K562 (cell line): ENCODE results near the gene CRYBG3. TPM values are rescaled to one million over a fixed set of nuclear protein-coding genes. Genes with fewer than 3 reads are reported as not detected.

Experiments
- ATAC-seq: fragments of 200-7000 bp; cut with Tn5 transposase; 3 replicates; pipeline ENCODE4 v1.9.1; 2020; ENCODE audit warnings: moderate library complexity
- BruUV-seq: library from RNA; stranded (reverse); fragments of 400-500 nt; replicated peaks from 2 replicates; lab custom pipeline; 2021; lab: Mats Ljungman, UMichigan
- CTCF ChIA-PET: fragments of 300-600 bp; formaldehyde crosslinking; extraction: SDS; loops from one replicate; lab custom pipeline; 2021; ENCODE audit warnings: low intra/inter-chr PET ratio; lab: Yijun Ruan, JAX
- POLR2A ChIA-PET: fragments of 300-600, 350-650 bp; sonication (Branson Sonifier 250); formaldehyde crosslinking; extraction: SDS; loops from one replicate; lab custom pipeline; 2021; ENCODE audit warnings: antibody characterized with exemption, inconsistent platforms; lab: Yijun Ruan, JAX
- DNase-seq, 4 experiments: peaks; one replicate each; pipeline versions ENCODE4 v3.0.0 to v3.0.0-alpha.2; 2011 to 2018; ENCODE audit warnings: low spot score in 3 of 4, mixed read lengths in 3 of 4; ENCODE audit errors: extremely low read depth in 1 of 4
- FAIRE-seq: peaks from 2 replicates; lab custom pipeline; 2011; peaks lifted over from hg19 to GRCh38; lab: Jason Lieb, UNC
- H2AFZ ChIP-seq: 2 replicates; pipeline ENCODE4 v1.6.0; 2011; ENCODE audit warnings: low read depth, low read length, control low read depth, inconsistent platforms
- H3K27ac ChIP-seq: fragments of 200-600 bp; 3 replicates; pipeline ENCODE4 v1.8.0; 2011; ENCODE audit warnings: low read depth, mild to moderate bottlenecking, control low read depth, inconsistent platforms, low read length, moderate library complexity, mixed read lengths; ENCODE audit errors: extremely low read depth
- H3K27me3 ChIP-seq, 2 experiments: fragments of 300-600 bp in 1 of 2; 2 replicates in 1 of 2; 3 replicates in 1 of 2; pipeline versions ENCODE4 v1.6.0 to v1.8.0; 2011; ENCODE audit warnings: inconsistent platforms in 2 of 2, low read length in 2 of 2, mild to moderate bottlenecking in 1 of 2, mixed read lengths in 1 of 2, moderate library complexity in 1 of 2; ENCODE audit not compliant: control insufficient read depth in 2 of 2, insufficient read depth in 2 of 2
- H3K36me3 ChIP-seq: fragments of 300-600 bp; 3 replicates; pipeline ENCODE4 v1.8.0; 2011; ENCODE audit warnings: mild to moderate bottlenecking, low read length, inconsistent platforms; ENCODE audit not compliant: control insufficient read depth, insufficient read depth
- H3K4me1 ChIP-seq, 2 experiments: fragments of 200-600 bp in 1 of 2; replicated peaks in 1 of 2; 2 replicates in 1 of 2; 3 replicates in 1 of 2; pipeline versions ENCODE4 v1.5.1 to v1.8.0; 2011; ENCODE audit warnings: inconsistent platforms in 2 of 2, low read length in 2 of 2, mild to moderate bottlenecking in 1 of 2, mixed read lengths in 1 of 2, moderate library complexity in 1 of 2; ENCODE audit not compliant: control insufficient read depth in 2 of 2, insufficient read depth in 2 of 2
- H3K4me2 ChIP-seq: 2 replicates; pipeline ENCODE4 v1.6.1; 2011; ENCODE audit warnings: low read length, control low read depth, inconsistent platforms, mixed read lengths; ENCODE audit not compliant: insufficient read depth
- H3K4me3 ChIP-seq: fragments of 200-600 bp; sonication (generic), shearing (Covaris generic); 2 replicates; pipeline ENCODE4 v1.5.1; 2016; ENCODE audit warnings: control low read depth, inconsistent platforms
- H3K79me2 ChIP-seq: fragments of 200-600 bp; 3 replicates; pipeline ENCODE4 v1.8.0; 2011; ENCODE audit warnings: low read length, inconsistent platforms; ENCODE audit not compliant: control insufficient read depth, insufficient read depth
- H3K9ac ChIP-seq, 2 experiments: 2 replicates each; pipeline versions ENCODE4 v1.6.0 to v1.6.1; 2011; ENCODE audit warnings: low read depth in 2 of 2, low read length in 2 of 2, control low read depth in 1 of 2, inconsistent platforms in 1 of 2, mild to moderate bottlenecking in 1 of 2, mixed read lengths in 1 of 2; ENCODE audit not compliant: insufficient read depth in 1 of 2
- H3K9me1 ChIP-seq: one replicate; pipeline ENCODE4 v1.6.0; 2011; ENCODE audit warnings: inconsistent platforms, mild to moderate bottlenecking, low read length, moderate library complexity; ENCODE audit not compliant: control insufficient read depth, insufficient read depth
- H3K9me3 ChIP-seq: replicated peaks from 2 replicates; pipeline ENCODE4 v1.5.1; 2011; ENCODE audit warnings: low read depth, low read length, inconsistent platforms; ENCODE audit not compliant: control insufficient read depth, insufficient read depth
- H4K20me1 ChIP-seq: replicated peaks from 2 replicates; pipeline ENCODE4 v1.6.1; 2011; ENCODE audit warnings: low read length, inconsistent platforms, mixed read lengths; ENCODE audit not compliant: control insufficient read depth, insufficient read depth
- RUNX1 ChIP-seq: sonication (generic); IDR thresholded peaks from 2 replicates; pipeline ENCODE4 v1.6.1; 2016; ENCODE audit warnings: antibody characterized with exemption, low read depth
- ZNF41 ChIP-seq: fragments of 250-450 bp; sonication (Bioruptor Pico); conservative IDR thresholded peaks from 2 replicates; pipeline ENCODE4 v1.4.0; 2020; ENCODE audit warnings: mild to moderate bottlenecking
- WGBS: fragments of 100-300 bp; shearing (Covaris generic); methylation state at CpG from one replicate; pipeline ENCODE4 v1.1.6; 2016; ENCODE audit warnings: low coverage, mixed read lengths; ENCODE audit not compliant: insufficient coverage; ENCODE audit errors: missing lambda C conversion rate; 5-methylcytosine and 5-hydroxymethylcytosine counted together
- in situ Hi-C: fragments of 300-500 bp; cut with MboI; formaldehyde crosslinking; loops from 4 replicates; pipeline ENCODE4 v1.15.0; 2018; ENCODE audit warnings: inconsistent platforms, mixed read lengths
- intact Hi-C: fragments of 100-400 bp; cut with micrococcal nuclease; formaldehyde crosslinking; loops from 2 replicates; pipeline ENCODE4 v1.14.2; 2022
- polyA plus RNA-seq, 8 experiments: library from polyadenylated mRNA; depleted of rRNA in 4 of 8; stranded (reverse) in 5 of 8; unstranded in 3 of 8; fragments of >200 nt; fragmentation: Nextera tagmentation in 2 of 8; fragmentation: Illumina TruSeq in 1 of 8; extraction: Ambion mirVana in 2 of 8; extraction: Trizol in 1 of 8; gene quantifications; 2 replicates each; pipeline versions ENCODE4 v1.2.1 to v1.2.3, GENCODE V29; 2011 to 2014; ENCODE audit warnings: inconsistent platforms in 1 of 8, missing spikeins in 1 of 8
- total RNA-seq, 7 experiments: library from RNA; depleted of rRNA in 6 of 7; stranded (reverse); fragments of >200 nt in 6 of 7; fragmentation: Illumina TruSeq in 2 of 7; extraction: Trizol in 2 of 7; gene quantifications; 2 replicates each; pipeline versions ENCODE4 v1.2.1 to v1.2.3, GENCODE V29; 2011 to 2021; ENCODE audit warnings: low replicate concordance in 1 of 7

The CRYBG3 gene
- total and polyA plus RNA-seq, 9 of the 15 experiments (the other 6 are each of a cell fraction or from before 2014, with no cell fraction given) = 0.08 to 0.72 (median 0.18) TPM

DNA sequence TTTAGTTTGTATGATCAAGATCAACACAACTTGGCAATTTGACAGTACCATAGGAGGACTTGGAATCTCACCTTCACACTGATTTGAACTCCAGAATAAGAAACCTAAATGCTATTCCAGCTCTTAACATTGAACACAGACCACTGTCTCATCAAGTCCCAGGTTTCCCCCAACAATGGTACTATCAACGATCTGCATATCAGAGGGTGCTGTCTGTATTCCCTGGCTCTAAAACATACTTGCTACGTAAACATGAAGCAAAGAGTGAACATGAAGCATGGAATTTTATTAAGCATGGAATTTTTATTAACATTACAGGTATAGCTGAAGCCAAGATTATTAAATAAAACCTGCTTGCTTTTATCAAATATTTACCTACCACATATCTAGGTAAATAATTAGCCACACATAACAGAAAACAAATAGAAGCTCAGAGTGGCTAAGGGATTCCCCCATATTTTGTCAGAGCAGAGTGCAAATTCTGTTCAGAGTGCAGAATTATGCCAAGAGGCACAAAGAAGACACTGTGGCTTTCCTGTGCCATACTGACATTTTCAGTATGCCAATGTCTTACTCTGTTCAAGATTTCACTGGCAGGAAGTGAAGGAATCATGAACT lies 172.6 kb downstream of the CRYBG3 start:
- Histone ChIP-seq H3K9me1 (no peaks in the 10 kb centered on the region), H3K36me3 (no peaks in the 10 kb centered on the region), H3K4me2 (no peak overlapping the region), H4K20me1 (no peaks in the 10 kb centered on the region), H3K27ac (no peak overlapping the region), H3K4me3 (no peak overlapping the region), H3K27me3 (no peaks in the 10 kb centered on the region), H3K4me1 (no peaks in the 10 kb centered on the region), H2AFZ (no peak overlapping the region), H3K9me3 (no peaks in the 10 kb centered on the region), H3K79me2 (no peaks in the 10 kb centered on the region), H3K9ac (no peak overlapping the region)
- no TSS peak for BruUV-seq
- FAIRE-seq (no peak), ATAC-seq (no peak), DNase-seq (no peak)
- intact Hi-C loops (no loop called here), in situ Hi-C loops (no loop called here)
- 9% methylated on average over 2 of the region's 2 CpGs for WGBS
- POLR2A ChIA-PET = interaction anchor here (0.5 kb wide), 1 partner anchor 126 kb away, joined by 3 read pairs; no protein-coding TSS in a partner anchor
- TF ChIP-seq ZNF41 (CRISPR knock-in tag) (no peak), RUNX1 (no peak)
- CTCF ChIA-PET = no interaction called here

Other genes starting within 250 kb of the CRYBG3 start
- gene ARL6, start 57.3 kb upstream of the CRYBG3 start, total RNA-seq (2014; rRNA removed) = 0.69 and 0.91 TPM in 2 replicates
- gene ARL6, start 57.3 kb upstream of the CRYBG3 start, total RNA-seq (2014; rRNA removed; fragmentation: Illumina TruSeq; extraction: Trizol) = 1.9 and 2.5 TPM in 2 replicates
- 1.2 and 2.6 TPM in 2 replicates for gene ARL6, start 57.3 kb upstream of the CRYBG3 start, total RNA-seq (2015; rRNA removed; fragmentation: Illumina TruSeq; extraction: Trizol)
- 0.98 and 1.6 TPM in 2 replicates for gene ARL6, start 57.3 kb upstream of the CRYBG3 start, total RNA-seq (2021)
- gene ARL6, start 57.3 kb upstream of the CRYBG3 start, polyA plus RNA-seq (2011; rRNA removed) = 0.96 and 2.3 TPM in 2 replicates
- gene ARL6, start 57.3 kb upstream of the CRYBG3 start, polyA plus RNA-seq (2014; fragmentation: Illumina TruSeq; extraction: Trizol) = 1.4 and 1.7 TPM in 2 replicates
- 1 to 10 TPM; 2.7 to 2.9 TPM for gene ARL6, start 57.3 kb upstream of the CRYBG3 start, polyA plus RNA-seq (2014; fragmentation: Nextera tagmentation; extraction: Ambion mirVana)
- 1.3 and 3.3 TPM in 2 replicates for gene ARL6, start 57.3 kb upstream of the CRYBG3 start, polyA plus RNA-seq (2014; rRNA removed)
- 25.1 and 29.8 TPM in 2 replicates for gene RIOX2, start 150.4 kb downstream of the CRYBG3 start, total RNA-seq (2014; rRNA removed)
- gene RIOX2, start 150.4 kb downstream of the CRYBG3 start, total RNA-seq (2014; rRNA removed; fragmentation: Illumina TruSeq; extraction: Trizol) = 33.3 and 35.0 TPM in 2 replicates
- gene RIOX2, start 150.4 kb downstream of the CRYBG3 start, total RNA-seq (2015; rRNA removed; fragmentation: Illumina TruSeq; extraction: Trizol) = 29.3 and 33.1 TPM in 2 replicates
- 22.2 and 24.0 TPM in 2 replicates for gene RIOX2, start 150.4 kb downstream of the CRYBG3 start, total RNA-seq (2021)
- 21.1 and 33.7 TPM in 2 replicates for gene RIOX2, start 150.4 kb downstream of the CRYBG3 start, polyA plus RNA-seq (2011; rRNA removed)
- 25.9 and 31.3 TPM in 2 replicates for gene RIOX2, start 150.4 kb downstream of the CRYBG3 start, polyA plus RNA-seq (2014; fragmentation: Illumina TruSeq; extraction: Trizol)
- gene RIOX2, start 150.4 kb downstream of the CRYBG3 start, polyA plus RNA-seq (2014; fragmentation: Nextera tagmentation; extraction: Ambion mirVana) = 10 to 100 TPM; 32.6 to 56.0 TPM
- 23.6 and 31.2 TPM in 2 replicates for gene RIOX2, start 150.4 kb downstream of the CRYBG3 start, polyA plus RNA-seq (2014; rRNA removed)
- gene GABRR3, start 213.3 kb downstream of the CRYBG3 start, total RNA-seq (2014; rRNA removed) = not detected in 2 replicates
- not detected in 2 replicates for gene GABRR3, start 213.3 kb downstream of the CRYBG3 start, total RNA-seq (2014; rRNA removed; fragmentation: Illumina TruSeq; extraction: Trizol)
- not detected in 2 replicates for gene GABRR3, start 213.3 kb downstream of the CRYBG3 start, total RNA-seq (2015; rRNA removed; fragmentation: Illumina TruSeq; extraction: Trizol)
- not detected in 2 replicates for gene GABRR3, start 213.3 kb downstream of the CRYBG3 start, total RNA-seq (2021)
- gene GABRR3, start 213.3 kb downstream of the CRYBG3 start, polyA plus RNA-seq (2011; rRNA removed) = not detected in 2 replicates
- gene GABRR3, start 213.3 kb downstream of the CRYBG3 start, polyA plus RNA-seq (2014; fragmentation: Illumina TruSeq; extraction: Trizol) = not detected in 2 replicates
- not detected for gene GABRR3, start 213.3 kb downstream of the CRYBG3 start, polyA plus RNA-seq (2014; fragmentation: Nextera tagmentation; extraction: Ambion mirVana)
- not detected in 2 replicates for gene GABRR3, start 213.3 kb downstream of the CRYBG3 start, polyA plus RNA-seq (2014; rRNA removed)